Suppressor macrophage treated with lipopolysaccharide for 4 hours (primary cell): ENCODE data around the gene SYCE1L.
"Not testable (repeated sequence)": the region's sequence is repeated elsewhere in the genome, so short reads cannot be mapped to it uniquely, and the experiment has no call there.

ENCODE experiments used
- DNase-seq: peaks from one replicate; pipeline ENCODE4 v3.0.0-alpha.2; 2020

SYCE1L gene

GRCh38 chr16:77199211-77199610 is at the start of gene SYCE1L:
SYCE1L (plus strand) TSS chr16:77199408; CDS start chr16:77199452, 44 bp downstream.
- no peak for DNase-seq

GRCh38 chr16:77157346-77158058 is 41.7 kb upstream of the SYCE1L start:
- DNase-seq, result no peak

- DNase-seq, result no peak
Measured at GRCh38 chr16:77158293-77158692, 40.9 kb upstream of the SYCE1L start.

- DNase-seq, result no peak
Measured at GRCh38 chr16:77165006-77165405, 34.2 kb upstream of the SYCE1L start.

GRCh38 chr16:77165536-77166236 is 33.5 kb upstream of the SYCE1L start:
- DNase-seq, result not testable (repeated sequence)

GRCh38 chr16:77166726-77167125 is 32.5 kb upstream of the SYCE1L start:
- no peak for DNase-seq

- no peak for DNase-seq
Measured at GRCh38 chr16:77168901-77169300, 30.3 kb upstream of the SYCE1L start.

GRCh38 chr16:77169650-77170236 is 29.5 kb upstream of the SYCE1L start:
- DNase-seq, result peak; percentile 50

- no peak for DNase-seq
Measured at GRCh38 chr16:77170805-77171204, 28.4 kb upstream of the SYCE1L start.

GRCh38 chr16:77171745-77172635 is 27.2 kb upstream of the SYCE1L start:
- peak; percentile 67 for DNase-seq

GRCh38 chr16:77172951-77173350 is 26.3 kb upstream of the SYCE1L start:
- DNase-seq, result no peak

GRCh38 chr16:77183137-77183536 is 16.1 kb upstream of the SYCE1L start:
- no peak for DNase-seq

- DNase-seq, result not testable (repeated sequence)
Measured at GRCh38 chr16:77186298-77186697, 12.9 kb upstream of the SYCE1L start.

GRCh38 chr16:77190190-77190477 is 9.1 kb upstream of the SYCE1L start:
- DNase-seq, result no peak

GRCh38 chr16:77190478-77191258 is 8.5 kb upstream of the SYCE1L start, which contains the start of gene MON1B:
MON1B (plus strand) TSS chr16:77191190; CDS start chr16:77191486, 296 bp downstream.
- peak; percentile 98 for DNase-seq

- peak; percentile 67 for DNase-seq
Measured at GRCh38 chr16:77191259-77191969, 7.8 kb upstream of the SYCE1L start.

- no peak for DNase-seq
Measured at GRCh38 chr16:77193377-77193776, 5.8 kb upstream of the SYCE1L start.

- no peak for DNase-seq
Measured at GRCh38 chr16:77194295-77195231, 4.6 kb upstream of the SYCE1L start.

- DNase-seq, result no peak
Measured at GRCh38 chr16:77195411-77195810, 3.8 kb upstream of the SYCE1L start.

GRCh38 chr16:77197747-77198146 is 1.5 kb upstream of the SYCE1L start:
- DNase-seq, result no peak
